ENCODE results near the gene NEDD8. TPM values are rescaled to one million over a fixed set of nuclear protein-coding genes. Genes with fewer than 3 reads are reported as not detected.

Gene NEDD8
- total RNA-seq, 1 experiment from 2014 or later = 214 TPM

DNA sequence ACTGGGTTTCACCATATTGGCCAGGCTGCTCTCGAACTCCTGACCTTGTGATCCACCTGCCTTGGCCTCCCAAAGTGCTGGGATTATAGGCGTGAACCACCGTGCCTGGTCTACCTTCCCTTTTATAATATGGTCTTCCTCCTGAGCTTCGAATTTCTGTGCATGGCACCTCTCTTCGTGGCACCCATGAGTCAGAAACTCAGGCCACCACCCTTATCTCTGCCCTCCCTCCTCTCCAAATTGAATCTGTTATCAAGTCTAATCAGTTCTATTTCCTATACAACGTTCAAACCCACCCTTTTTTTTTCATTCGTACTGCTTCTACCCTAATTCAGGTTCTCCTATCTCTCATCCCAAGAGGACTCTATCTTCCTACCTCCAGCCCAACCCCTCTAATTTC is 15.3 kb upstream of the NEDD8 start:
- H2BK5ac ChIP-seq (ENCODE audit: insufficient read length, low read length) = no peak overlapping the region

More for the DNA sequence above, 15.3 kb upstream of the NEDD8 start:
- H3K9me3 ChIP-seq (ENCODE audit: control insufficient read depth, low read depth, low read length) = no peaks in the 10 kb centered on the region
- Mint-ChIP-seq H3K9me3 (no peaks in the 10 kb centered on the region), H3K27me3 (ENCODE audit: low read depth) (peaks cover 8% of the 10 kb centered on the region; the same call in 1 of the 2 replicates), H3K36me3 (ENCODE audit: insufficient read depth in 1 of 3, low read depth in 3 of 3) (no peaks in the 10 kb centered on the region; a peak in 1 of 7 replicates), H3K27ac (no peak overlapping the region), H3K4me3 (no peak overlapping the region), H3K4me1 (peaks cover 9% of the 10 kb centered on the region in 2 experiments)
- no peaks in the 10 kb centered on the region for H3K27me3 ChIP-seq (ENCODE audit: insufficient read depth, low read length)
- H3K23ac ChIP-seq (ENCODE audit: insufficient read length, low read depth, low read length) = no peak overlapping the region
- H4K5ac ChIP-seq (ENCODE audit: insufficient read length, low read depth, low read length) = no peak overlapping the region
- H3K14ac ChIP-seq (ENCODE audit: insufficient read depth, low read length) = no peak overlapping the region
- no peak for DNase-seq
- H3K27ac ChIP-seq (ENCODE audit: insufficient read length, low read depth, low read length) = no peak overlapping the region
- H3K9ac ChIP-seq (ENCODE audit: extremely low read depth, insufficient read length, low read length) = no peak overlapping the region
- no peak overlapping the region for H3K4ac ChIP-seq (ENCODE audit: low read depth, low read length)
- no peaks in the 10 kb centered on the region for H3K23me2 ChIP-seq (ENCODE audit: insufficient read length, low read depth, low read length, poor library complexity, severe bottlenecking)
- WGBS (ENCODE audit: extremely low coverage, insufficient read length, low lambda C conversion rate) = 100% methylated on average over 2 of the region's 7 CpGs
- H4K8ac ChIP-seq (replicated peaks; ENCODE audit: insufficient read length, low read depth, low read length) = no peak overlapping the region
- H3K4me1 ChIP-seq (ENCODE audit: insufficient read depth, low read length) = no peaks in the 10 kb centered on the region
- no peak overlapping the region for H2AFZ ChIP-seq (ENCODE audit: low read length)
- H3K4me2 ChIP-seq (ENCODE audit: insufficient read depth, insufficient read length, low read length) = no peak overlapping the region
- no peak overlapping the region for H2BK12ac ChIP-seq (ENCODE audit: insufficient read length, low read depth, low read length)
- H2BK15ac ChIP-seq (ENCODE audit: low read depth, low read length) = no peak overlapping the region
- no peak overlapping the region for H3K56ac ChIP-seq (ENCODE audit: insufficient read length, low read depth, low read length)
- H3K79me1 ChIP-seq (ENCODE audit: insufficient read depth, low read depth, low read length, poor library complexity, severe bottlenecking) = no peaks in the 10 kb centered on the region
- no peak overlapping the region for H4K91ac ChIP-seq (ENCODE audit: insufficient read length, low read depth, low read length)
- no peak overlapping the region for H3T11ph ChIP-seq (ENCODE audit: low read length)
- no peak overlapping the region for H2BK20ac ChIP-seq (ENCODE audit: low read depth, low read length, poor library complexity, severe bottlenecking)
- H3K79me2 ChIP-seq (ENCODE audit: insufficient read depth, low read length) = no peaks in the 10 kb centered on the region
- no peaks in the 10 kb centered on the region for H4K20me1 ChIP-seq (ENCODE audit: control insufficient read depth, insufficient read depth, insufficient read length)
- TF ChIP-seq CTCF (conservative IDR thresholded peaks at IDR 0.05) = no peak
- no peak overlapping the region for H3K18ac ChIP-seq (ENCODE audit: insufficient read length, low read depth, low read length)
- no peak overlapping the region for H2BK120ac ChIP-seq (ENCODE audit: low read depth, low read length, poor library complexity, severe bottlenecking)
- H2AK5ac ChIP-seq (ENCODE audit: insufficient read length, low read length) = no peak overlapping the region
